GM19238 (cell line): ENCODE data around the gene KY.

Experiments
- DNase-seq: peaks from one replicate; pipeline ENCODE4 v3.0.0; 2011; ENCODE audit warnings: low spot score; ENCODE audit not compliant: insufficient read length

The KY gene

DNA sequence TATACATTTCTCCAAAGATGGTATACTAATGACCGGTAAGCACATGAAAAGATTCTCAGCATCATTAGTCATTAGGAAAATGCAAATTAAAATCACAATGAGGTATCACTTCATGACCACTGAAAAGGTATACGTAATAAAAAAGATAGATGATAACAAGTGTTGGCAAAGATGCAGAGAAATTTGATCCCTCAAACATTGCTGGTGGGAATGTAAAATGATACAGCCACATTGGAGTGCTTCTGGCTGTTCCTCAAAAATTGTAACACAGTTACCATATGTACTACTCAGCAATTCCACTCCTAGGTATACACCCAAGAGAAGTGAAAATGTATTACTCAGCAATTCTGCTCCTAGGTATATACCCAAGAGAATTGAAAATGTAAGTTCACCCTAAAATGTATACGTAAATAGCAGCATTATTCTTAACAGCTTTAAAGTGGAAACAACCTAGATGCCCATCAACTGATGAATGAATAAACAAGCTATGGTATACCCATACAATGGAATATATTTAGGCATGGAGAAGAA lies 25.0 kb upstream of the KY start:
- no peak for DNase-seq

DNA sequence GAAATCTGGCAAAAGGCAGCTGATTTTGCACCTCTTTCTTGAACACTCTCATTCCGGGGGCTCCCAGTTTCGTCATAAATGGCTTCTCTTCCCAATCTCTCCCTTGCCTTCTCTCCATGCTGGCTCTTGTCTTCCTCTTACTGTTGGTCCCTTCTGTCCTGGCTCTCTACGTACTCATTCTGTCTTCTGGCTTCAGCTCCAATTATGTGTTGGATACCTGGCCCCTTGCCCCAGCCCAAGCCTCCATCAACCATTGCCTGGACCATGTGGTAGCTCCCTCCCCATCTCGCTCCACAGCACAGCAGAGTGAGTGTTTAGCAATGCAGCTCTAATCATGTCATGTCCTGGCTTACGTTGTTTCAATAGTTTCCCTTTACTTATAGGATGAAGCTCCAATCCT lies 21.7 kb upstream of the KY start:
- no peak for DNase-seq

DNA sequence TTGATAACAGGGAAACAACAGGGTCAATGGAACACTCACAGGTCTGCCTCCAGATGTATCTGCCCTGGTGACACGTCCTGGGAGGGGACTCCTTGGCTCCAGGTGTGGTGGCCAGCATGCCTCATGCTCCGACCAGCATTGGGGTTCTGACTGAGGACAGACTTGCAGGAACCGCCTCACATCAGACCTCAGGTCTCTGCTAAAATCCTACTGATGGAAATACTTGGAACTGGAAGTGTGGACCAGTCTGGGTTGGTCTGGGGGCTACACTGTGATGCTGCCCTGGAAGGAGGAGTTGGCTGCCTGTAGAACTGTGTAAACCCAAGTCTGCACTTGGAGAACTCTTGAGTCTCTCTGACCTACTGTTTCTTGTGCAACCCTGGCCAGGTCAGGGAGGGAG lies 17.1 kb upstream of the KY start:
- no peak for DNase-seq

DNA sequence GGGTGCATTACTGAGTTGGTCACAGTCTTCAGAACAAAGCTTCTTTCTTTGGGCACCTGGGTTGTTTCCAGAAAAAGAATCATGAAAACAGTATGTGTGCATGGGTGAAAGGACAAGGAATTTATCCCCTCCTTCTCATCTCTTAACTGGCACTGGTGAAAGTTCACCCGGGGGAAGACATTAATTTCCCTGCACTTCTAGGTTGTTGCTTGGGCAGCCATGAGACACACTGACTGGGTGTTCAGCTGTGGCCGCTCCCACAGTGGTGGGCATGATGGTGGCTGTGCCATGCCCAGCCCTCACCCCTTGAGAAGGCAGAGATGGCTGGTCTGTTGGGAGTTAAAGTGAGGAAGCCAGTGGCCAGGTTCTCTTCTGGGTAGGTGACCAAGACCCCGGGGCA lies 16.6 kb upstream of the KY start:
- DNase-seq = no peak

DNA sequence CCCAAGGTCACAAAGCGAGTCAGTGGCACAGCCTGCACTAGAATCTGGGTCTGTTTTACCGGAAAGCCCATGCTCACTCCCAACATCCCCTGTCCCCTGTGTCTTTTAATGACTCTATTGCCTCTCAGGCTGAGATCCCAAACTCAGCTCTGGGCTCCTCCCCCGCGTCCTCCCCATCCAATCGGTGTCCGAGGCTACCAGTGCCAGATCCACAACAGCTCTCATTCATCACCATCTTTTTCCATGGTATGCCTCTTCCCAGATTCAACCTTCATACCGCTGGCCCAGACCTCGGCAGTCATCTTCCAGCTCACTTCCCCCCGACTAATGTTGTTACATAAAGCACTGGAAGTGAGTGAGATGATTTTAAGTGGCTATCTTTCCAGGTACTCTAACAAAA lies 16.1 kb upstream of the KY start:
- DNase-seq = no peak

DNA sequence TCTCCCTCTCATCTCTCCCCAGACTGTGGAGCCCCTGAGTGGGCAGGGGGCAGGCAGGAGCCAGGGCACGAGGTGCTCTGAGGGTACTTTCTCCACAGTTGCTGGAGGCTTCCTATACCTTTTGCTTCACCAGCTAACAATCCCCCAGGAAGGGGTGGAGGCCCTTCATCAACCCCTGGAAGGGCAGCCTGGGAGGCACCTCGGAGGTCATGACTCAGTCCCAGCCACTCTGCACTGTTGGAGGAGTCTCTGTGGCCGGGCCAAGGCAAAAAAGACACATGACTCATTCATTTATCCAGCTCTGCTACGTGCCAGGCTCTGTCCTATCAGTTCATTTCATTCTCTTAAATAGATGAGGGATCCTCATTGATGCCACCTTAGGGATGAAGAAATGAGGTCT lies 15.6 kb upstream of the KY start:
- DNase-seq = no peak

DNA sequence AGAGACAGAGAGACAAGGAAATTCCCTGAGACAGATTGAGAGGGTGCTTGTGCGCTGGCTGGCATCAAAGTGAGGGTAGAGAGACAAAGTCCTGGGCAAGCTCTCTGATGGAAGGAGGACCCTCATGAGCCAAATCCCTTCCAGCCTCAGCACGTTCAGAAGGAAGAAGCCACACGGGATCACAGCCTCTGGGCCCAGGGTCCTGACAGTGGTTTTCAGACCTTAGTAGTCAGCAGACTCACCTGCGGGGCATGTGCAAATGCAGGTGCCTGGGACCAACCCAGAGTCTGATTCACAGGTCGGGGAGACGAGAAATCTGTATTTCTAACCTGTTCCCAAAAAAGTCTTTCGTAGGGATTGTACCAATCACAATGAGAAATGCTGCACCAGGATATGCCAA lies 15.2 kb upstream of the KY start:
- no peak for DNase-seq

DNA sequence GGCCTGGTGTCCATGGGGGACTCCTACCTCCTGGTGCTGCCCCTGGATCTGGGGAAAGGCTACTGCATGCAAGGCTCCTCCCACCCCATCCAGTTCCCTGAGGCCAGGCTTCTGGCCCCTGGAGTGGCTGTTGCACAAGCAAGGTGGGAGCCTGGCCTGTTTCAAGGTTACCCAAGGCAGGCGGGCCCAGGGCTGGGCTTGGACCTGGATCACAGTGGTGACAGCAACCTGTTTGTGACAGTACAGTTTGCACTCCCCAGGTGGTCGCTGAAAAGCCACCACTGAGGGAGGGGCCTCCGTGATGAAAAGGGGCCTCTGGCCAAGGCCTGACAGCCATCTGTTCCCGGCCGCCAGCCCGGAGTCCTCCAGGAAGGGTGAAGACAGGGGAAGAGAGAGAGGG lies 14.4 kb upstream of the KY start:
- DNase-seq = no peak

DNA sequence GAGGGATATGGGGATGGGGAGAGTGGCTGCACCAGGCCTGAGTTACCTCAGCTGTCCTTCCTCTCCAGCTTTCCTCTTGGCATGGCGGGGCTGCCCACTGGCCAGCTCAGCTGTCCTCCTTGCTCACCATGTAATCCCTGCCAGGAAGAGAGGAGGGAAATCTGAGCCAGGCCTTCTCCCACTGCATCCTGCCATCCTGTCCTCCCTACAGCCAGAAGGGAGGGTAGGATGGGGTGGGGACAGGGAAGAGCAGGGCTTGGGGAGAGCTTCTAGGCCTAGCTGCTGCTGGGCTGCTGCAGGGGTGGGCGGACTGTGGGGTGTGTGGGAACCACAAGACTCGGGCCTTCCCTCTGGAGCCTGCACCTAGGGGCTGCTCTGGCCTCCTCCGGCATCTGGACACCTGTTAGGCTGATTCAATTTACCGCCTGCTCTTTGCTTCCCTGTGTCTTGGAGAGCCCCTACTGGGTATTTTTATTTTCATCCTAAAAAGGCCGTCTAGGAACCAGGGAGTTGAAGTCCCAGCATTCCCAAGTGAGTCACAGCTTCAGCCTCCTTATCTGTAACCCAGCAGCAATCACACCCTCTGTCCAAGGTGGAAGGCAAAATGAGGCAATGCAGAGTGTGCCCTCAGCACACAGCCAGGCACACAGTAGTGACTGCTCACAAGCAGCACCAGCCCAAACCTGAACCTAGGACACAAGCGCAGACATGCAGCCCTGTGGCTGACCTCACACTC lies 13.1 kb upstream of the KY start:
- no peak for DNase-seq

DNA sequence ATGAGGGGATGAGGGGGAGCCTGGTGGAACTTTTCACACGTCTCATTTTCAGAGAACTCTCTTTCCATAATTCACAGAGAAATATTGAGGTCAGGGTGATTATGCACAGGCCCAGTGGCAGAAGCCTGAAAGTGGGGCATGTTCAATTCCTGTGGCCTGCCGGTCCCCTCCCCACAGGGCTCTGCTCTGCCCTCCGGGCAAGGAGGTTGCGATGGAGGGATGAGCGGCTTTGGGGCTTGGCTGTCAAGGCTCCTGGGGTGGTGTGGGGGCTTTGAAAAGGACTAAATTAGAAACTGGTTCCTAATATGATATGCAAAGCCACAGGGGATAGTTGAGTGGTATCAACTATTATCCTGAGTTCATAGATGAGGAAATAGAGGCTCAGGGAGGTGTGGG lies 9.2 kb upstream of the KY start:
- DNase-seq = no peak

DNA sequence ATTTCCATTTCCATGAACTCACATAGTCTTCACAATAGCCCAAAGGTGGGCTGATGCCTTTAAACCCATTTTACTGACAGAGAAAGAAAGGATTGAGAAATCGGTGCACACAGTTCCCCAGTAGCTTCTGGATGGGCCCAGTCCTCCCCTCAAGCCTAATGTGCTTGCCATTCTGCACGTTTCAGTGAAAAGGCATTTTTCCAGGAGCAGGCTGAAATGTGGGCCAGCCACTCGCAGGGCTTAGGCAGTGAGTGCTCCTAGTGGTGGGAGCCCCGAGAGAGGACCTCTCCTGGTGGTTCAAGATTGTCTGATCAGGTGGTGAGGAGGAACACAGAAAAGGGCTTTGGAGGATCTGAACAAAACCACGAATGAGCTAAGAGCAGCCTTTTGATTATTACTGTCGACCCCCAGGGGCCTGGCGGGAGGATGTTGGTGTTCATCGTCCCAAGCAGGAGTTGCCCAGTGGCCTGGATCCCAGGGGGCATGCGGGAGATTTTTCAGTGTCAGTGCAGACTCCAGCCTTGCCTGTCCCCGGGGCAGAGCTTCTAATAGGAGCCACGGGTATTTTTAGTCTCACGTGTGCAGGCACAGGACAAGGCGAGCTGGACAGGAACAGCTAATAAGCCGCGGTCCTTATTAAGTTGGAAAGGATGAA lies 8.7 kb upstream of the KY start:
- DNase-seq = no peak

DNA sequence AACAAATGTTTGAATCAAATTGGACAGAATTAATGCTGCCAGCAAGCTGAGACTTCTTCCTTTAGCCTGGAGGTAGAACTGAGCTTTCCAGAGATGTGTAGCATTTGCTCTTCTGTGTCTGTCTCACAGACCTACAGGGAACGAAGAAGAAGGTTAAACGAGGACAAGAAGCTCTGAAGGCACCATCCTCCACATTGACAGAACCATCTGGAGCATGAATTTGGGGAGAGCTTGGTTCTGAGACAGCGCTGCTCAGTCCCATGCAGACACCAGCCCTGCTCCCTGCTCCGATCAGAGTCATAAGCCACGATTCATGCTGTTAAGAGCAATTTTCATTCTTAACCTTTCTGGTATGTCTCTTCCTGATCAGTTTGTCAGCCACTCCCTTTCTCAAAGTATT lies 7.7 kb upstream of the KY start:
- DNase-seq = no peak

DNA sequence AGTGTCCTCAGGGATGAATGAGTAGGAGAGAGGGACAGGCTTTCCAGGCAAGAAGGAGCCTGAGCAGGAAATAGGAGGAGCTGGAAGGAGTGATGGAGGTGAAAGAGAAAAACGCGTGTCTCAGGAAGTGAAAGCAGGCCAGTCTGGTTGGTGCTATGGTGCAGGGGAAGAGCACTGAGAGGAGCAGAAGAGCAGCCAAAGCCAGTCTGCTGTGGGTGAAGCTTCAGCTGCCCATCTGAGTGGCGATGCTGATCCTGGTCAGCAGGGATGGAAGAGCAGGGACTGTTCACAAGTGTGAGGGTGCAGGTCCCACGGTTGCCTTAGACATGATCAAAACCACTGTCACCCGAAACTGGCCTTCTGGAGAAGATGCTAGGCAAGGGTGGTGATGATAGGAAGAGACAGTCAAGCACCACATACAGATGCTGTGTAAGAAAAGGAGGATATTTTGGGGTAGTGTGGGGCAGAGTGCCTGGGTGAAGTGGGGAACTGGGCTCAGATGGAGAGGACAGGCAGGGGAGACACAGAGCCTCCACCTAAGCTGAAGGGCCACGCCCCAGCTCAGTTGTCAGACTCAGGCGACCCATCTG lies 5.5 kb upstream of the KY start:
- DNase-seq = no peak

DNA sequence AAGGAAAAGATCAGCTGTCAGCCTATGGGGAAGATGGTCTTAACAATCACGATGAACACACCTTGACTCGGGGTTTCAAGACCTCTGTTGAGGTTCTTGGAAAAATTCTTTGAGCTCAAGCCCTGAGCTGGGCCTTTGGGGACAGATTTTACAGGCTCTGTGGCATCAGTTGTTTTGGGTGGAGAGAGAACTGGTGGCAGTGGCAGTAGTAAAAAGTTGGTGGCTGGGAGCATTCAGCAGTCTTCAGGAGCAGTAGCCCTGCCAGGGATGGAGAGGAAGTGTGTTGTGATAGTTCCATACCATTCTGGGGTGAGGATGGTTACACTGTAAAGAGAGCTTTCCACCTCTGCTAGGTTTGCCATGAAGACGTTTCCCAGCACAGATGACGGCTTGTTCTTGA lies 4.9 kb upstream of the KY start:
- DNase-seq = no peak

DNA sequence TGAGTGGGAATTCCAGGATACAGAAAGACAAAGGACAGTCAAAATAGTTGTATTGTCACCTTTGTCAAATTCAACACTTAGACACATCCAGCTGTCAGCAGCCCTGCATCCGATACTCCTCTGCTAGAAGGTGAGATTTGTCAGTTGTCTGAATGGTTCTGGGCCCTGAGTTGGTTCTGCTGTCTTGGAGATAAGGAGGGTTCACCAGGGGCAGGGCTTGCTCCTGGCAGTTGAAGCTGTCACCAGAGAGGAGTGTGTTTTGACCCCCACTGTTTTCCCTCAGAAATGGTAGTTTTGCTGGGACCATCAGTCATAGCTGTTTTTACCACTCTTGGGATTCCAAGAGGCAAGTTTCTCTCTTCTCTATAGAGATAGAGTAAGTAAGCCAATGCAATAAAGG lies 3.2 kb upstream of the KY start:
- no peak for DNase-seq

DNA sequence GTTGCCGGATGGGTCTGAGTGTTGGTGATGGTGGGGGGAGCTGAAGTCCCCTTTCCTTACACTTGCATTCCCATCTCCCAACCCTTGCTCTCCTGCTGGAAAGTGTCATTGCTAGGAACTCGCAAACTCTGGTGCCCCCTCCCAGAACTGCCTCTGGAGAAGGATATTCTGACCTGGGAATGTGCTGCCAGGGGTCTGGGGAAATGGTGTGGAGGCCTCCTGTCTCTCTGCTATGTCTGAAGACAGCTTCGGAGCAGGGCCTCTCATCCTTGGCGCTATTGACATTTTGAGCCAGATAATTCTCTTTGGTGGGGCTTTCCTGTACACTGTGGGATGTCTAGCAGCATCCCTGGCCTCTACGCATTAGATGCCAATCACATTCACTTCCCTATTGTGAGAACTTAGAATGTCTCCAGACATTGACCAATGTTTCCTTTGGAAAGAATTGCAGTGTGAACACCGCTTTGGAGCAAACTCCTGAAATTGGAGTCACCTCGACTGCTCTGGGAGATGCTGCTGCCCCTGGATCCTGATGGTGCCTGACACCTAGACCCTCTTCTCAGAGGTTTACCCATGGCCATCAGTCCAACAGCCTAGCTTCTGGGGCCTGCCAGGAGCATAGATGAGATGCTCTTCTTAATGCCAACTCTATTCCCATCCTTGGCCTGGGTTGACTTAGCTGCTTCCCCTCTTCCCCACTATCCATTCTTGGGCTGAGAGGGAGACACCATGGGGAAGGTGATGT lies 2.2 kb upstream of the KY start:
- DNase-seq = no peak

DNA sequence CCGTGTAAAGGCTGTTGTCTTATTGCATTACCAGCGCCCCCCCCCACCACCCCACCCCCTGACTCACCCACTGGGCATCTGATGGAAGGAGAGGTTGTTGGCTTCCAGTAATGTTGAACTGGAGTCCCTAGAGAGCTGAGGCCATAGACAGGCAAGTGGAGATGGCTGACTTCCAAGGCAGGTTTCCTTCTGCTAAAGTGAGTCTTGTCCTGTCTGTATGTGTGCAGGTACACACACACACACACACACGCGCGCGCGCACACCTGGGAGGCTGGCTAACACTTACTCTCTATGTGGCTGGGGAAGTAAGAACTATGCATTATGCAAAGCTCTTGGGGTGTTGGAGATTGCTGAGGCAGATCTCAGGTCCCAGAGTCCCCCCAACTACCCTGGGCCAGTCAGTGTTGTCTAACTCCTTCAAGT lies 1.6 kb upstream of the KY start:
- DNase-seq = no peak

DNA sequence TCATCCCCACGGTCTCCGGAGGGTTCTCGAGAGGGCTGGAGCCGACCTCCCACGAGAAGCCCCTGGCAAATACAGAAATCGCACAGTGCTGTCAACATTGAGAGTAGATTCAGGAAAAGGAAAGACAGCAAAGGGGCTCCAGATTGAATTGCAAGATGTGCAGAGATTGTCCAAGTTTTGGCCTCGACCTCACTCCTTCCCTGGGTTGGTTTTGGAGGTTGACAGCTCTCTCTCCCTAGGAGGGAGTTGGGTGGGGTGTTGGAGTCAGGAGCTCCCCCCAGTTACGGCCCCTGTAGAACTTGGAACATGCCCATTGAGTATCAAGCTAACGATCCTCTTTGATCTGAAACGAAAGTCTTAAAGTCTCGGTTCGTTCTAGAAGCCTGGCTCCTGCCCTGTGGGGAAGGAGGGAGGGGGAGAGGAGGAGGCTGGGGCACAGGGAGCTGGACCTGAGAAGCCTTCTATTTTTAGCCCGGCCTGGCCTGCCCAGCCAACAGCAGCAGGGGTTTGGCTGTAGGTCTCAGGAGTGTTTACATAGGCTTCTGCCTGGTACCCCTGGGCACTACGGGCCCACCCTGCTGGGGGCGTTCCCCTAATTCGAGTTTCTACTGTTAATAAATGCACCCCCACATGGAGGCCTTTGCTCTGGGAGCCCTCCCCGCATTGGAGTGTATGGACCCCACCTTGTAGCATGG lies 672 bp upstream of the KY start:
- no peak for DNase-seq

DNA sequence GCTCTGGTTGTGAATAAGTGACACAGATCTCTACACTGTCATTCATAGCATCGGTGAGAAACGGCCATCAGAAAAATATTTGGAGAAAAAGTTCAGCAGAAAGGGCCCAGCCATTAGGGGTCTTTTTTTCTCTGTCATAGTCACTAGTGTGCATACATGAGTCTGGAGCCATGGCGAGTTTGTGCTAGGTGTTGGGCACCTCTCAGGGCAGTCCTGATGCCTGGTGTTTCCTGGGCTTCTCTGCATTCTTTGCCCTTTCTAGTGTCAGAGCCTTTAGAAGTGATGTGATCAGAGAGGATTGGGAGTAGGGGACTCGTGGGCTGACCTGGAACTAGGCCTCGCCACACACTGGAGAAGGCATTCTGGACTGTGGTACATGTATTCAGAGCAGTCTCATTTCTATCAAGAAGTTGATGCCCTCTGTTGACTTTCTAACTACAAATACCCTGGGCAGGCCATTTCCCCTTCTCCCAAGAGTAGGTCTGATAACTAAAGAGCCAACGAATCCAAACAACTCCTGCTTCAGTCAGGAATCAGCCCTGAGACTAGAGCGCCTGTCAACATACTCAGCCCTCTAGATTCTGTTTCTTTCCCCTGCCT lies 1.6 kb downstream of the KY start:
- no peak for DNase-seq

DNA sequence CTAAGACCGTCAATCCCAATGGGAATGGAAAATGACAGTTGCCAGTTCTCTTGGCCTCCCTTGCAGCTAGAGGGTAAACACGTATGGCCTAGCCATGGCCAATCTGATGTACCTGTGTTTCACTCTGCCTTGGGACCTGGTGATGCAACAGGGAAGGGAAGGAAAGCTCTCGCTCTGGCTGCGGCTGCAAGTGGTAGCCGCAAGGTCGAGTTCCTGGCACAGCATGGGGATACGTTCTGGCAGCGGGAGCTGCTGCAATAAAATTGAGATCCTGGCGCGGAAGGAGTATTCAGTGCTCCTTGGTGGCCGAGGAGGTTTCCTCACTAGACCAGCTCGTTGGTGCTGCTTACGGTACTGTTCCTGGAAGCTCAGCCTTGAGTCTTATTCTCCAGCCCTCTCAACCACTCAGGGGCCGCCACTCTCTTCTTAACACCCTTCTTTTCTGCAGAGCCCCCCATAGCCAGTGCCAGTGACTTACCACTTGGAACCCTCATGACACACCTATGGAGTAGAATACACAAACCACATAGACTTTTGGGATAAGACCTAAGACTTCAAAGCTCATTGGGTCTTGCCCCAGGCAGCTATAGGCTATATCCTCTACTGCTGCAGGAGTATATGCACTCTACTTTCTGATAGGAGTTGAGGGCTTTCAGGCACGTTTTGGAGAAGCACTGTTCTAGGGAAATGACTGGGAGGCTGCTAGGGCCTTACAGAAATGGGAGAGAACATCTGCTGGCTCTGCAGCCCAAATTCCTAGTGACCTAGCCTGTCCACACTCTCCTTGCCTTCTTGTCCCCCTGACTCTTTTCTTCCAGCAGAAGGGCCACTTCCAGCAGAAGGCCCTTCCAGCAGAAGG lies 2.7 kb downstream of the KY start:
- no peak for DNase-seq
